Fibroblast of peridontal ligament (primary cell): ENCODE measurements around the gene SELENOO.

Experiments used
- DNase-seq: peaks from one replicate; pipeline ENCODE4 v3.0.0-alpha.2; 2010; ENCODE audit errors: extremely low read depth

Gene SELENOO

DNA sequence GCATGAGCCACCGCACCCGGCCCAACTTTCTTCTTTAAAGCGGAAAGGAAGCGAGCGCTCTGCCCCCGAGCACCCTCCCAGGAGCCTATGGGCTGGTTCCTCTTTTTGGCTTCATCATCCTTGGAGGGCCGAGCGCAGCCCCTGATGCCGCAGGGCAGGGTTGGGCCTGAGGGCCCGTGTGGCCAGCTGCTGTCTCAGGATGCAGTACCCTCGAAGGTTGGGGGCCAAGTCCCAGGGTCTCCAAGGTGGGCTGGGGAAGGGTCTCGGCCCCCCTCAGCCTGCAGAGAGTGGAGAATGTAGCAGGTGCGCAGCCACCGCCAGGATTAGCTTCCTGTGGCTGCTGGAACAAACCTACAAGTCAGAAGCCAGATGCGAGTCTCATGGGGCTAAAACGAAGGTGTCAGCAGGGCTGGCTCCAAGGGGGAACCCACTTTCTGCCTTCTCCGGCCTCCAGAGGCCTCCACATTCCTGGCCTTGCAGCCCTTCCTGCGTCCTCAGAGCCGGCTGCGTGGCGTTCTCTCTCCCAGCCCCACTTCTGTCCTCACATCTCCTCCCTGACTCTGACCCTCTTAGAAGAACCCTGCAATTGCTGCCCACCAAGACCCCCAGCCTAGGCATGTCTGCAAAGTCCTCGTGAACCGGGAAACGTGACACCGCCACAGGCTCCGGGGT lies 27.4 kb upstream of the SELENOO start:
- DNase-seq: no peak

DNA sequence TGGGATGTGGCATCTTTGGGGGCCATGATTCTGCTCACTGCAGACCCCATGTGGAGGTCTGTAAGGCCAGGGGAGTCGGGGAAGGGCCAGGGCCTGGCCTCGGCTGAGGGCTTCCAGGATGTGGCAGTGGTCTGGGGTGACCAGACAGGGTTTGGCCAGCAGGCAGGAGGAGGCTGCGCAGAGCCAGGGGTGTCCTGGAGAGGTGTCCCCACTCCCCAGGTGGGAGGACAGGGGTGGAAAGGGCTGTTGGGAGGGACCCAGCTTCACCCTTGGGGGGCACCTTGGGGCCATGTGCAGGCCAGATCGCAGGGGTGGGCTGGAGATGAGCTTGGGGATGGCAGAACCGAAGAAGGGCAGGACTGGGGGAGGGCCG lies 26.8 kb upstream of the SELENOO start:
- DNase-seq: no peak

DNA sequence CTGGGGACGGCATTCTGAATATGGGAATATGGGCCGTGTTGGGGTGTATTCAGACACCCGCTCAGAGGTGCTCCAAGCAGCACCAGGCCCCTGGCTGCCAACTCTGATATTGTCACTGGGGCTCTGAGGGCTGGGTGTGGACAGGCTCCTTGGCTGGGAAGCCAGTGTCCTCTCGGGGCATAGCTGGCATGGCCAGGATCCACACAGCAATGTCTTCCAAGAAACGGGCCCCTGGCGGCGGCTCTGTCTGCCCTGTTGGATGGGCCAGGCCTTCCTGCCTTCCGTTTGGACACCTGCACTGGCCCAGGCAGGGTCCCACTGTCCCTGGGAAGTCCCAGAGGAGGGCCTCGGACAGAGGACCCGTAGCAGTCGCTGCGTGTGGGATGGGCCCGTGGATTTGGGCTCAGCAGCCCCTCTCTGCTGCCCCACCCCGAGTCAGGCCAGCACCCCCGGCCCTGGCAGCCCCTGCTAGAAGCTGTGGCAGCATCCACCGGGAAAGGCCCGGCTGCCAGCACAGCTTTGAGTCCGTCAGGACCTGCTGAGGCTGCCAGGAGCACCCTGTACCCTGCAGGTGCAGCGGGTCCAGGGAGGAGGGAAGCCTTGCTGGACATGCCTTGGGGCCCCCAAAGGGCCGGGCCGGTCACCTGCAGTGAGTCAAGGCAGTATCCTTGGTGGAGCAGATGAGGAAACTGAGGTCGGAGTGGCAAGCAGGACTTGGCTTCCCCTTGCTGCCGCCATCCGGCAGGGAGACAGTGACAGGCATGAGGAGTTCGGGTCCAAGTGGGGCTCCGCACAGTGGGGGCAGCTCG lies 26.2 kb upstream of the SELENOO start:
- no peak for DNase-seq

DNA sequence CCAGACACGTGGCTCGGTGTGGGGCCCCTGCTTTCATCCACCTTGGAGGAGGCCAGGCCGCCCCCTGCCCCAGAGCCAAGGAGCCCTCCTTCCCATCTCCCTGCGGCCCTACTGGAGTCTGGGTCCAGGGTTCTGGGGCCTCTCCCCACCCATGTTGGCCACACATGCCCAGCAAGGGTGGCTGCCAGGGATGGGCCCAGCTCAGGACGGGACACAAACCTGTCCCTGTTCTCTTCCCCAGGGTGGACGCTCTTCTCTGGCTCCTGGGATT lies 25.7 kb upstream of the SELENOO start:
- no peak for DNase-seq

DNA sequence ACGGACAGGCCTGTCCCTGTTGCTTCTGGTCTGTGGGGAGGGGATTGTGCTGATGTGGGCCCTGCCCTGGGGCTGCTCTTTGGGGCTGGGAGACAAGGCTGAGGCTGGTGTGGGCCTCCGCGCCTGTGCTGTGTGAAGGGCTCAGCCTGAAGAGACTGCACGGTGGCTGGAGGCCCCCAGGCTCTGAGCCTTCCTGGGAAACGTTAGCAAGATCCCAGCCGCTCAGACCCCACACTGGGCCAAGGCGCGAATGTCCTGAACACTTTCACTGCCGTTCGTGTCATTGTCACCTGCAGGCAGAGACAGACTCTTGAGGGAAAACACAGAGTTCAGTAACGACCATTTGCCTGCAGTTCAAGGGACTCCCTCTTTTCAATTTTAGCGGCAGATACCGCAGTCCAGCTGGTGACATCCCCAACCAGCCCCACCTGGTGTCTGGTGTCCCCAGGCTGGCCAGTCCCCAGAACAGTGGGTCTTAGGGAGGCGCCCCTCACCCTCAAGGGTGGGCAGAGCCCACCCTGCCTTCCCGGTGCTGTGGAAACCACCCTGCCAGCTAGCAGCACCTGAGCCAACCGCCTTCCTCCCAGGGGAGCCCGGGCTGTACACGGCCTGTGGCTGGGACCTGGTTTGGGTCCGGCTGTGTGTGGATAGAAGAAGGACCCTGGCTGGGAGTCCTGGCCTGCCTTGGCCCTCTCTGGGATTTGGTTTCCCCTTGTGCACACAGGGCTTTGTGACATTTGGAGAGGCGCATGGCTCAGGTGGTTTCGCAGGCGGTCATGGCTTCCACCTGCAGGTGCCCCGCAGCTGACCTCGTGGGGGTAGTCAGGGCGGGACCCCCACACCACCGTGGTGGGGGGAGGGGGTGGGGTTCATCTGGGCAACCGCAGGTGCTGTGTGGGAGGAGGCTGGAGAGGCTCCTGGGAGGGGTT lies 24.6 kb upstream of the SELENOO start:
- no peak for DNase-seq

DNA sequence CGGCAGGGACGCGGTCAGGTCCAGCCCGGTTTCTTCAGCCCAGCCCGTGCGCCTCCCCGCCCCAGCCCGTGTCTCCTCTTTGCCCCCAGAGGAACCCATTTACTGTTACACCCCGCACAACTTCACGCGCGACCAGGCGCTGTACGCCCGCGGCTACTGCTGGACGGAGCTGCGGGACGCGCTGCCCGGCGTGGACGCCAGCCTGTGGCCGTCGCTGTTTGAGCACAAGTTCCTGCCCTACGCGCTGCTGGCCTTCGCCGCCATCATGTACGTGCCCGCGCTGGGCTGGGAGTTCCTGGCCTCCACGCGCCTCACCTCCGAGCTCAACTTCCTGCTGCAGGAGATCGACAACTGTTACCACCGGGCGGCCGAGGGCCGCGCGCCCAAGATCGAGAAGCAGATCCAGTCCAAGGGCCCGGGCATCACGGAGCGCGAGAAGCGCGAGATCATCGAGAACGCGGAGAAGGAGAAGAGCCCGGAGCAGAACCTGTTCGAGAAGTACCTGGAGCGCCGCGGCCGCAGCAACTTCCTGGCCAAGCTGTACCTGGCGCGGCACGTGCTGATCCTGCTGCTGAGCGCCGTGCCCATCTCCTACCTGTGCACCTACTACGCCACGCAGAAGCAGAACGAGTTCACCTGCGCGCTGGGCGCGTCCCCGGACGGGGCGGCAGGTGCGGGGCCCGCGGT lies 23.8 kb upstream of the SELENOO start:
- no peak for DNase-seq

DNA sequence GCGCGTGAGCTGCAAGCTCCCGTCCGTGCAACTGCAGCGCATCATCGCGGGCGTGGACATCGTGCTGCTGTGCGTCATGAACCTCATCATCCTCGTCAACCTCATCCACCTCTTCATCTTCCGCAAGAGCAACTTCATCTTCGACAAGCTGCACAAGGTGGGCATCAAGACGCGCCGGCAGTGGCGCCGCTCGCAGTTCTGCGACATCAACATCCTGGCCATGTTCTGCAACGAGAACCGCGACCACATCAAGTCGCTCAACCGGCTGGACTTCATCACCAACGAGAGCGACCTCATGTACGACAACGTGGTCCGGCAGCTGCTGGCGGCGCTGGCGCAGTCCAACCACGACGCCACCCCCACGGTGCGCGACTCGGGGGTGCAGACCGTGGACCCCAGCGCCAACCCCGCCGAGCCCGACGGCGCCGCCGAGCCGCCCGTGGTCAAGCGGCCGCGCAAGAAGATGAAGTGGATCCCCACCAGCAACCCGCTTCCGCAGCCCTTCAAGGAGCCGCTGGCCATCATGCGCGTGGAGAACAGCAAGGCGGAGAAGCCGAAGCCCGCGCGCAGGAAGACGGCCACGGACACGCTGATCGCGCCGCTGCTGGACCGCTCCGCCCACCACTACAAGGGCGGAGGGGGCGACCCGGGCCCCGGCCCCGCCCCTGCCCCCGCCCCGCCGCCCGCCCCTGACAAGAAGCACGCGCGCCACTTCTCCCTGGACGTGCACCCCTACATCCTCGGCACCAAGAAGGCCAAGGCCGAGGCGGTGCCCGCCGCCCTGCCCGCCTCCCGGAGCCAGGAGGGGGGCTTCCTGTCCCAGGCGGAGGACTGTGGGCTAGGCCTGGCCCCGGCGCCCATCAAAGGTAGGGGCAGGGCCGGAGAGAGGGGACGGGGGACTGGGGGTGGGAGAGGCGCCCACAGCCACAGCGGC lies 23.0 kb upstream of the SELENOO start:
- no peak for DNase-seq

DNA sequence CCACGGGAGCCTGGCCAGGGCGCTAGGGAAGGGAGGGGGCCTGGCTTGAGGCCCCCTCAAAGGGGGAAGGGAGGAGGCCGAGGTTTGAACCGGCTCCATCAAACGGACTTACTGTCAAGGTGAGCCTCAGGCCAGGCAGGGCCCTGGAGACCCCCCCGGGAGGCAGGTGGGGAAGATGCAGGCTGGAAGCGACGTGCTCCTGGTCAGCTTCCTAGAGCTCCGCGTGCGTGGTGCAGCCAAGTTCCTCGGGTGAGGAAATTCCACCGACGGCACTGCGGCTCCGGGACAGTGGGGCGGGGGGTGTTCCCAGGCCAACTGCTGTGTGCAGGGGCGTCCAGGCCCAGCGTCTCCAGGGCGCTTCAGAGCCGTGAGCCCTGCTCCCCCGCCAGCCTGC lies 22.3 kb upstream of the SELENOO start:
- DNase-seq: no peak

DNA sequence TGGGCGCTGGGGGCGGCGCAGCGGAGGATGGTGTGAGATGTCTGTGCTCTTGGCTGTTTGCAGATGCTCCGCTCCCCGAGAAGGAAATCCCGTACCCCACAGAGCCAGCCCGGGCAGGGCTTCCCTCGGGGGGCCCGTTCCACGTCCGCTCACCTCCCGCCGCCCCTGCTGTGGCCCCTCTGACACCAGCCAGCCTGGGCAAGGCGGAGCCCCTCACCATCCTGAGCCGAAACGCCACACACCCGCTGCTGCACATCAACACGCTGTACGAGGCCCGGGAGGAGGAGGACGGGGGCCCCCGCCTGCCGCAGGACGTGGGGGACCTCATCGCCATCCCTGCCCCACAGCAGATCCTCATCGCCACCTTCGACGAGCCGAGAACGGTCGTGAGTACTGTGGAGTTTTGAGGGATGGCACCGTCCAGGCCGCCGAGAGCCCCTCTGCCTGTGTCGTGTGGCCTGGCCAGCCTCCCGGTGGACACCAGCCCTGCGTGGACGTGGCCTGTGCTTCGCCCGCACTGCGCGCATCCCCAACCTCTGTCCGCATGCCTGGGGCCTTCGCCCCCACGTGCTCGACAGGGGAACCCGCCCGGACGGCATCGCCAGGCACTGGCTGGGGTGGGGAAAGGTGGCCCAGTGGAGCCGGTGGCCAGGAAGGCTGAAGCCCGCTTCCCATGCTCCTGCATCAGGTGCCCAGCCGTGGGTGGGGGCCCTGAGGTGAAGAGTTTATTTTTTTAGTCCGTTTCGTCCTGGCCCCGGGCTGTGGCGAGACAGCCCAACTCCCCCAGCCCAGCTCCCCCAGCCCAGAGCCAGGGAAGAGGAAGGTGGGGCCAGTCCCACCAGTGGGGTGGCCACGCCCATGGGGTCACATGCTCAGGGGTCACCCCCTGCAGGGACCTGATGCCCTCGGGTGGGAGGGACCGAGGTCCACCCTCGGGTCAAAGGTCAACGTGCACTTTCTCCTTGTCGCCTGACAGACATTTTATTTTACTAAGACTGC lies 21.6 kb upstream of the SELENOO start:
- no peak for DNase-seq

DNA sequence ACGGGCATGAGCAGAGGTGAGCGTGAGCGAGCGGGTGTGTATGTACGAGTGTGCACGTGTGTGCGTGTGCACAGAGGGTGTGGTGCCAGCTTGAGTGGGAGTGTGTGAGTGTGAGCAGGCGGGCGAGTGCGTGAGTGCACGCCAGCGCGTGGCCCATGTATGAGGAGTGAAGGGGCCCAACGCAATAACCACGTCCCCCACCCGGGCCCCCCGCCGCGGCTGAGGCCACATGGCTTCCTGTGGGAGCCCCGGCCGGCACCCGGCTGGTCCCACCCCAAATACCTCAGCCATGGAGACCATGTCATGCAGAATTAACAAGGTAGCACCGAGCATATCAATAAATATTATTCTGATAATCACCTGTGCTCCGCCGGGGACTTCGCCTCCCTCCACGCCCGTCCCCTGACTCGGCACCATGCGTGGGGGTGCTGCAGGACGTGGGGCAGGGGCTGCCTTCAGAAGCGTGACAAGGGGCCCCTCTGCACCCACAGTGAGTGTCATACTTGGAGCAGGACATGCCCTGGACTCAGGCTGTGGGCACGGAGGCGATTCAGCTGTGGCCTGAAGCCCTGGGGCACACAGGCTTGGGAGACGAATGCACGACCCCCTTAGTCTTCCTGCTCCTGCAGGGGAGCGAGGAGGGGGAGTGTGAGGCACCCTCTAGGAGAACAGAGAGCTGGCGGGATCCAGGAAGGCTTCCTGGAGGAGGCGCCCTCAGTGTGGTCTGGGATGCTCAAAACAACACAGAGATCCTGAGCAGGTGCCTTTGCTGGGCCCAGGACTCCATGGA lies 20.7 kb upstream of the SELENOO start:
- DNase-seq: no peak

DNA sequence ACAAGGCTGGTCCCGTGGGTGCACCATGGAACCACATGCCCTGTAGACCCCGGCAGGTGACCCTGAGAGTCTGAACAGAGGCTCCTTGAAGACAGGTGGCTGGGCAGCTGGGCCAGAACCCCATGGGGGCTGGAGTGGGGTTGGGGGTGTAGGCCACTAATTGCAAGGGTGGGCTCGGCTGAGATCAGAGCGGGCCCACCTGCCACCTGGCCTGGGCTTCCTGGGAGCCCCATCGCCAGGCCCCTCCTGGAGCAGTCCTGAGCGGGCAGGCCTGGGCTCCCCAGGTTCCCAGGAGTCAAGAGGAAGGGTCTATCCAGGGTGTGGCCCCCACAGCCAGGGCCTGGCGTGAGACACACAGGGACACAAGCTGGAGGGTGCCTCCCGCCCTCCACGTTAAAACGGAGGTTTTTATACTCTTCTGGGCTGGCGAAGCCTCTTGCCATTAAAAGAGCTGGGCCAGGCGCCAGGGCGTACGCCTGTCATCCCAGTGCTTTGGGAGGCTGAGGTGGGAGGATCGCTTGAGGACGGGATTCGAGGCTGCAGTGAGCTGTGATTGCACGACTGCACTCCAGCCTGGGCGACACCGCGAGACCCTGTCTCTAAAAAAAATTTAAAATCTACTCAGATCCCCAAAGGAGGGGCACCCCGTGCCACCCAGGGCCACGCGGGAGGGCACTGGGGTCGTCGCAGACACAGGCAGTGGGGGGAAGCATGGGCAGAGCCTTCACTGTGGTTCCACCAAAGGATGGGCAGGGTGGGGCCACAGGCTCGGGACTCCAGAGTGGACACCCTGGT lies 19.9 kb upstream of the SELENOO start:
- DNase-seq: no peak

DNA sequence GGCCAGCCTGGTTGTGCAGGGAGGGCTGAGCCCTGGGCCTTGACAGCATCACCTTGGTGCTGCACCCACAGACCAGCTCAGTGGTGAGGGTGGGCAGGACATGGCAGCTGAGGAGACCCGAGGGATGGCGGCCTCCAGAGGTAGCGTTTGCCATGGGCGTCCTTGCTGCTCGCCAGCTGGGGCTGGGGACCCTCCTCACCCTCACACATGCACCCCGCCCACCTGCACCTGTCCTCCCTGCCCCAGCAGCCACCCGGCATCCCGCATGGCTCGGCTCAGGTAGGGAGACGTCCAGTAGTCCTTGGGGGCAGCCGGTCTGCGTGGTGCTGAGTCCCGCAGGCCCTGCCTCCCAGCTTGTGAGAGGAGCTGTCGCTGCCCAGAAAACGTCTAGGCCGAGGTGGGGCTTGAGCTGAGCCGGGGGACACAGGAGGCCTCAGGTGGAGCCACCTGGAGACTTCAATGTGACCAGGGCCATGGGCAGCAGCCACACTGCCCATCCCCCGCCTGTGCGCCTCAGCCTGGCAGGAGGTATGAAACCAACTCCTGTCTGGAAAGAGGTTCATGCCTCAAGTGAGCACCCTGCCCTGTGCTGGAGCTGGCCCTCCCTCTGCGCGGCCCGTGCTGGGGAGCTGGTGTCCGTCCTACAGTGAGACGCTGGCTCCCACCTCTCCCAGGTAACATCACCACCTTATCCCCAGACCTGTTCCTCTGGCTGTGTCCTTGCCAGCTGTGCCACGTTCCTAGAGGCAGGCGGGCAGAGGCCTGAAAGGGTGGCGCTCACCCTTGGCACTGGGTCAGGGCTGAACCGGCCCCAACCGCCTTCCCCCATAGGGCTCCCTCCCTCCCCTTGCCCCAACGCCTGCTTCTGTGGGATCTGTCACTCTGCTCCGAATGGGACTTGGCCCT lies 18.4 kb upstream of the SELENOO start:
- DNase-seq: no peak

DNA sequence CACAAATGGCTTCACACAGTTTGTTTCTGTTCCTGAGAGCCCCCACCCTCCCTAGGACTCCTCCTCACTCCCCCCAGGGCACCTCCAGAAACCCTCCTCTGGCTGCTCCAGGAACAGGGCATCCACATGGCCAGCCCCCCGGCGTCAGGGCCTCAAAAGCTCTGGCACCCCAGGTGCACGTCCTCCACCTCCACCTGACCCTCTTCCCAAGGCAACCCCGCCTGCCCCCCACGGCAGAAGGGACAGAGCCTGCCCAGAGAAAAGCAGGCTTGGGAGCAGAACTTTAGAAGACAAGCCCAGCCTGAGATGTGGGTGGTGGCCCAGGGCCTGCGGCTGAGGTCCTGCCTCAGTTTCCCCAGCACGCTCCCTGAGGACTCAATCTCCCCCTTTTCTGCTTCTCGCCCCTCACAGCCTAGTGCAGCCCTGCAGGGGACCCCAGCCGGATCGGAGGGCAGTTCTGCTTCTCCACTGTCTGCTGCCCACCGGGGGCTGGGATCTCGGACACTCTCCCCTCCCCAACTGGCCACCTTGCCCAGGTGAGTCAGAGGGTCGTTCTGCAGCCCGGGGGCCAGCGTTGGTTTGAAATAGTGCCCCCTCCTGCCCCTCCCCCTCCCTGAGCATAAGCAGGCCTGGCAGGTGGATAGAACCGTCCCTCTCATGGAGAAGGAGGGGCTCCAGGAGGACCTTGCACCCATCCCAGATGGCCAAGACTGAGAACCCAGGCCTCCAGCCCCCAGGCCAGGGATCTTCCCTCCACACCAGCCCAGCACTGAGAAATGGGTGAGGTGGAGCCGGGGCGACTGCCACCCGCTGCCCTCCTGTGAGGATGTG lies 17.5 kb upstream of the SELENOO start:
- DNase-seq: no peak

DNA sequence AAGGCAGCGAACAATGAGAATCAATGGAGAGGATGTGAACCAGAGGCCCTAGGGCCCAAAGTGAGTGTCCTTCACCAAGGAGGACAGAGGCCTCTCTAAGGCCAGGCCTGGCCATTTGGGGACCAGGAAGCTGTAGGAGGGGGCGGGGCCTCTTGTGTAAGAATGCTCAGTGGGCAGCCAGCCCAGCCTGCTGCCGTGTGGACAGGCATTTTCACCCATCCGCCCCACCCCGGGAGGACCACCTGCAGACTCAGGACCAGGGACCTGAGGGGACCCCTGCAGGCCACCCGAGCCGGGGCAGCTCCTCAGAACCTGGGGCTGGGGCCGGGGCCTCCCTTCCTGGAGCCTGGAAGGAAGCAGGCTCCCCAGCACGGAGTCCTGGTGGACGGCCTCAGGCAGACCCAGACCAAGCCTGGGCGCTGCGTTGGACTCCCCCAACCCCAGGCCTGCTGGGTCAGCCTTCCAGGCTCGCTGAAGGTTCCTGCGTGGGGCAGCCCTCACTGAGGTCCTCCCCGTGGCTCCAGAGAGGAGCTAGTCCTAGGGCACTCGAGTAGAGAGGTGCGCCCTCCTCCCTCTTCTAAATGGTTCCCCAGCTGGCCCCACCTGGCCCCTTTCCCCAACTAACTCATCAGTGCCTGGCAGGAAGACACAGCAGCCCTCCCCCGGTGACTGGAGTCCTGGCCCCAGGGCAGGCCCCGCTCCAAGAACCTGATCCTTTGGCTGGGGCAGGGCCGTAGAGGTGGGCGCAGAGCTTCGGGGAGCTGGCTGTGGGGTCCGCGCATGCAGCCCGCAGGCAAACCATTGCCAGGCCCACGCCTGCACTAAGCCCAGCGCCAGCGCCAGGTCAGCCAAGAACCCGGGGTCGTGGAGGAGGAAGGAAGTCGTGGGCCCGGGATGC lies 16.6 kb upstream of the SELENOO start:
- peak; percentile 40 for DNase-seq

DNA sequence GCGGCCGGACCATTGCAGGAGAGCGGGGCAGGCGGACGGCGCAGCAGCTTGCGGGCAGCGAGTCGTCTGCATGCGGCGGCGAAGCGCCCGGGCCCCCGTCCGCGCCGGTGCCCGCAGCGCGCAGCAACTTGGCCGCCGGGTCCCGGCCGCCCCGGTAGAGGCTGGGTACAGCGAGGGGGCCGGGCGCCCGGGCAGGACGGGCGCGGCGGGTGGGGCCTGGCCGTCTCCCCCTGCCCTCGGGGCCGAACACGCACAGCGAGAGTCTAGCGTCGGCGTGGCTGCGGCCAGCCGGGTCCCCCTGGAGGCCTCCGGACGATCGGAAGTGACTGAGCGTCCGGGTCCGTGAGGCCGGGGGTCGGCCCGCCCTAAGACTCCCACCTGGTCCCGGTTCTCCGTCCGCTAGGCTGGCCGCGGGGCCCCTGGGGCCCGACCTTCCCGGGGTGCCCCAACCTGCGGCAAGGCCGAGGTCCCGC lies 15.9 kb upstream of the SELENOO start:
- DNase-seq: no peak
